Heart left ventricle (tissue), 16 donors: Measurements from ENCODE around the gene AK6. TPM values are rescaled to one million over a fixed set of nuclear protein-coding genes. Genes with fewer than 3 reads are reported as not detected.
A peak's percentile ranks its signal among the peaks of the same experiment; 100 is the strongest.
"Not testable (repeated sequence)": the region's sequence is repeated elsewhere in the genome, so short reads cannot be mapped to it uniquely, and the experiment has no call there.

Experiments used
- ATAC-seq, 4 donors: fragments of 200-7000 bp; cut with Tn5 transposase; one replicate each; pipeline ENCODE4 v1.9.1; 2020 to 2022; ENCODE audit warnings: moderate library complexity in 4 of 4, mild to moderate bottlenecking in 3 of 4, moderate number of reproducible peaks in 1 of 4
- DNase-seq, 5 donors: peaks; one replicate each; pipeline ENCODE4 v3.0.0-alpha.2; 2020
- H3K27ac ChIP-seq, 12 donors: fragments of 200-600 bp; sonication (generic) in 4 of 12; one replicate each; pipeline versions ENCODE4 v1.5.0 to v1.8.0; 2016 to 2022; ENCODE audit warnings: mild to moderate bottlenecking in 2 of 12
- H3K27me3 ChIP-seq, 9 donors: fragments of 200-600 bp; sonication (generic) in 2 of 9; one replicate each; pipeline versions ENCODE4 v1.5.1 to v1.8.0; 2016 to 2022; ENCODE audit warnings: mild to moderate bottlenecking in 3 of 9
- H3K36me3 ChIP-seq, 9 donors: fragments of 200-600 bp; sonication (generic) in 2 of 9; one replicate each; pipeline versions ENCODE4 v1.5.0 to v1.8.0; 2018 to 2022; ENCODE audit warnings: mild to moderate bottlenecking in 2 of 9
- H3K4me1 ChIP-seq, 12 donors: fragments of 200-600 bp; sonication (generic) in 4 of 12; one replicate each; pipeline versions ENCODE4 v1.5.0 to v1.8.0; 2016 to 2022; ENCODE audit warnings: mild to moderate bottlenecking in 3 of 12
- H3K4me3 ChIP-seq, 12 donors: fragments of 200-600 bp; sonication (generic) in 4 of 12; one replicate each; pipeline versions ENCODE4 v1.5.0 to v1.8.0; 2017 to 2022; ENCODE audit warnings: mild to moderate bottlenecking in 9 of 12, moderate library complexity in 4 of 12
- H3K9me3 ChIP-seq, 12 donors: fragments of 200-600 bp; sonication (generic) in 4 of 12; one replicate each; pipeline versions ENCODE4 v1.5.0 to v1.8.0; 2016 to 2022; ENCODE audit warnings: mild to moderate bottlenecking in 1 of 12
- POLR2A ChIP-seq, 2 donors: fragments of 450-650 bp; IDR thresholded peaks; one replicate each; pipeline ENCODE4 v1.6.1; 2017; ENCODE audit warnings: antibody characterized with exemption in 2 of 2, mild to moderate bottlenecking in 2 of 2, moderate library complexity in 2 of 2
- WGBS, 4 donors: extraction: QIAGEN DNeasy Blood & Tissue Kit in 2 of 4; methylation state at CpG; one replicate each; pipeline versions ENCODE4 v1.1.5 to v1.1.7; 2013 to 2018; 5-methylcytosine and 5-hydroxymethylcytosine counted together
- intact Hi-C, 10 donors: fragments of 100-400 bp; cut with DNase I; formaldehyde crosslinking; loops; one replicate each; pipeline versions ENCODE4 v1.11.1 to v1.14.2; 2022
- polyA plus RNA-seq, 2 donors: library from polyadenylated mRNA; stranded (reverse); fragments of 200-250 nt; gene quantifications; one replicate each; pipeline ENCODE4 v1.2.3, GENCODE V29; 2013
- total RNA-seq, 9 donors: library from RNA; depleted of rRNA in 2 of 9; stranded (reverse); fragments of >200 nt in 2 of 9; fragmentation: NEBNext Ultra II Directional in 3 of 9; extraction: Animal tissue kit (Norgen Biotek cat#: 25700) in 3 of 9; gene quantifications; one replicate each; pipeline versions ENCODE4 v1.1.0 to v1.2.4, GENCODE V29; 2016 to 2023
- TF ChIP-seq, protein P1 (sequence below), 12 donors: fragments of 200-600 bp; sonication (generic) in 4 of 12; IDR thresholded peaks; one replicate each; pipeline versions ENCODE4 v1.5.0 to v1.8.0; 2018 to 2022; ENCODE audit warnings: antibody characterized with exemption in 12 of 12, mild to moderate bottlenecking in 5 of 12
- donor health status: ischemic (EF 13 %, LVEDD 7.1; RV severe dilation, severe dysfunction).
- donor health status: healthy with polysubstance abuse.
- donor health status: DM: no; HTN: yes; CAD: no.
- donor health status: DM: no; HTN: no; CAD: no.
- donor health status: ischemic (EF 25% LVEDD 6.9; RV normal size, moderate dysfunction).
- donor health status: ischemic (EF 25% LVEDD 5.7; RV mildly dilated, moderate dysfunction).
- donor health status: healthy.
- donor health status: DM: yes; HTN: yes; CAD: no.
- donor health status: ischemic (EF 35%, LVEDD 5.7; RV mildly dilated, moderate dysfunction).
- donor health status: nonischemic (EF 11% LVEDD 7.7; RV severe dilation, severe dysfunction).
- donor health status: DM: yes; HTN: yes; CAD: no.
- donor health status: PGD.
- donor health status: ischemic (EF 29% LVEDD 5.4; RV normal size, mild dysfunction).
- donor health status: nonischemic (EF 23%, LVEDD 6.1; RV moderate dilation, normal function).

Gene AK6
- total and polyA plus RNA-seq, 11 donors = 26.2 to 58.9 (median 36.5) TPM

GRCh38 chr5:69378376-69378775 lies 9.1 kb upstream of the AK6 start:
- no peak overlapping the region for H3K27ac ChIP-seq
- peaks cover 0 to 93% (median 83%) of the 10 kb centered on the region in 9 donors for H3K36me3 ChIP-seq
- no peaks in the 10 kb centered on the region for H3K9me3 ChIP-seq
- DNase-seq (no peak), ATAC-seq (no peak)
- TF ChIP-seq POLR2A (IDR thresholded peaks at IDR 0.05) = no peak
- TF ChIP-seq, protein P1, sequence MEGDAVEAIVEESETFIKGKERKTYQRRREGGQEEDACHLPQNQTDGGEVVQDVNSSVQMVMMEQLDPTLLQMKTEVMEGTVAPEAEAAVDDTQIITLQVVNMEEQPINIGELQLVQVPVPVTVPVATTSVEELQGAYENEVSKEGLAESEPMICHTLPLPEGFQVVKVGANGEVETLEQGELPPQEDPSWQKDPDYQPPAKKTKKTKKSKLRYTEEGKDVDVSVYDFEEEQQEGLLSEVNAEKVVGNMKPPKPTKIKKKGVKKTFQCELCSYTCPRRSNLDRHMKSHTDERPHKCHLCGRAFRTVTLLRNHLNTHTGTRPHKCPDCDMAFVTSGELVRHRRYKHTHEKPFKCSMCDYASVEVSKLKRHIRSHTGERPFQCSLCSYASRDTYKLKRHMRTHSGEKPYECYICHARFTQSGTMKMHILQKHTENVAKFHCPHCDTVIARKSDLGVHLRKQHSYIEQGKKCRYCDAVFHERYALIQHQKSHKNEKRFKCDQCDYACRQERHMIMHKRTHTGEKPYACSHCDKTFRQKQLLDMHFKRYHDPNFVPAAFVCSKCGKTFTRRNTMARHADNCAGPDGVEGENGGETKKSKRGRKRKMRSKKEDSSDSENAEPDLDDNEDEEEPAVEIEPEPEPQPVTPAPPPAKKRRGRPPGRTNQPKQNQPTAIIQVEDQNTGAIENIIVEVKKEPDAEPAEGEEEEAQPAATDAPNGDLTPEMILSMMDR (IDR thresholded peaks at IDR 0.05) = no peak
- H3K27me3 ChIP-seq = no peaks in the 10 kb centered on the region
- intact Hi-C loops = loop anchor here in 1 of 10 donors (10.0 kb wide), 1 partner anchor 64 kb away; no protein-coding TSS in a partner anchor
- no peak overlapping the region for H3K4me3 ChIP-seq
- H3K4me1 ChIP-seq = peaks cover 0 to 7% (median 0%) of the 10 kb centered on the region in 12 donors

GRCh38 chr5:69374911-69375446 lies 5.7 kb upstream of the AK6 start:
- 92 to 95% (median 94%) methylated on average over 4 of the region's 4 CpGs for WGBS, 4 donors
- intact Hi-C loops = loop anchor here in 1 of 10 donors (10.0 kb wide), 1 partner anchor 60 kb away; no protein-coding TSS in a partner anchor
- ATAC-seq = no peak

DNA sequence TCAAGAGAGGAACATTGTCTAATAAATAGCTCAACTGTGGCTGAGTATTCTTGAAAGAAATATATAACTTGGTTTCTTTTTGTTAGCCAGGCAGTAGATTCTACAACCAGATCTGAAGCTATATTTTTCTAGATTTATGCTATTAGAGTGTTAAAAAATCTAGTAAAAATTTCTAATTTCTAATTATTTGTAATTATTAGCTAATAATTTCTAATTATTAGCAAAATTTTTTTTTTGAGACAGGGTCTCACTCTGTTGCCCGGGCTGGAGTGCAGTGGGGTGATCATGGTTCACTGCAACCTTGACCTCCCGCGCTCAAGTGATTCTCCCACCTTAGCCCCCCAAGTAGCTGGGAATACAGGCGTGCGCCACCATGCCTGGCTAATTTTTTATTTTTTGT lies 3.1 kb upstream of the AK6 start:
- Histone ChIP-seq H3K4me1 (peaks cover 4 to 36% (median 24%) of the 10 kb centered on the region in 12 donors), H3K36me3 (peaks cover 0 to 41% (median 26%) of the 10 kb centered on the region in 9 donors), H3K9me3 (no peaks in the 10 kb centered on the region), H3K4me3 (no peak overlapping the region), H3K27me3 (no peaks in the 10 kb centered on the region), H3K27ac (no peak overlapping the region)
- ATAC-seq (no peak), DNase-seq (no peak)
- TF ChIP-seq, protein P1 (IDR thresholded peaks at IDR 0.05) = no peak
- no peak for TF ChIP-seq POLR2A (IDR thresholded peaks at IDR 0.05)
- intact Hi-C loops = loop anchor here in 1 of 10 donors (10.0 kb wide), 1 partner anchor 58 kb away; no protein-coding TSS in a partner anchor
- 98% methylated on average over 5 of the region's 5 CpGs for WGBS, 4 donors

More at GRCh38 chr5:69374911-69375446, 5.7 kb upstream of the AK6 start:
- no peak for DNase-seq
- no peaks in the 10 kb centered on the region for H3K9me3 ChIP-seq
- peaks cover 0 to 24% (median 14%) of the 10 kb centered on the region in 12 donors for H3K4me1 ChIP-seq
- no peaks in the 10 kb centered on the region for H3K27me3 ChIP-seq
- peaks cover 0 to 65% (median 50%) of the 10 kb centered on the region in 9 donors for H3K36me3 ChIP-seq
- no peak overlapping the region for H3K4me3 ChIP-seq
- H3K27ac ChIP-seq = no peak overlapping the region
- TF ChIP-seq, protein P1 (IDR thresholded peaks at IDR 0.05) = no peak
- TF ChIP-seq POLR2A (IDR thresholded peaks at IDR 0.05) = no peak

GRCh38 chr5:69370335-69370734 lies 1.0 kb upstream of the AK6 start:
- not testable (repeated sequence) for DNase-seq, H3K9me3 ChIP-seq, H3K27me3 ChIP-seq, ATAC-seq
- peaks cover 0 to 43% (median 28%) of the 10 kb centered on the region in 9 donors for H3K36me3 ChIP-seq
- peaks cover 4 to 40% (median 25%) of the 10 kb centered on the region in 12 donors for H3K4me1 ChIP-seq
- H3K4me3 ChIP-seq = peak overlapping the region; percentile 54 to 94 (median 80)
- H3K27ac ChIP-seq = peak overlapping the region in 8 of 12 donors; percentile 93 to 99 (median 98)
- intact Hi-C loops = loop anchor here in 1 of 10 donors (10.0 kb wide), 1 partner anchor 56 kb away; no protein-coding TSS in a partner anchor
- 3 to 4% (median 3%) methylated on average over 16 of the region's 16 CpGs for WGBS, 4 donors
